ENCODE results near the gene EIF3K. TPM values are rescaled to one million over a fixed set of nuclear protein-coding genes. Genes with fewer than 3 reads are reported as not detected.

EIF3K gene
- polyA plus RNA-seq, 3 donors from 2014 or later: 338 to 456 (median 383) TPM

- peak overlapping the region in 3 of 5 donors; percentile 3 to 56 (median 4) for H3K4me3 Mint-ChIP-seq
- H3K27ac Mint-ChIP-seq: peak overlapping the region; percentile 74 to 94 (median 88)
These were observed 42.1 kb downstream of the EIF3K start for GRCh38 chr19:38661136-38661535.

GRCh38 chr19:38661996-38662395 lies 43.0 kb downstream of the EIF3K start:
- H3K36me3 Mint-ChIP-seq: peaks cover 0 to 4% (median under 1%) of the 10 kb centered on the region in 3 donors
- H3K27ac Mint-ChIP-seq: peak overlapping the region; percentile 40 to 99 (median 79)
- no peak for DNase-seq
- H3K9me3 Mint-ChIP-seq: no peaks in the 10 kb centered on the region
- H3K4me1 Mint-ChIP-seq: peaks cover 95 to 98% of the 10 kb centered on the region in 2 donors
- peaks cover 4 to 11% (median 7%) of the 10 kb centered on the region in 3 donors for H3K27me3 Mint-ChIP-seq (ENCODE audit: low read depth in 3 of 3)
- H3K4me3 Mint-ChIP-seq: peak overlapping the region in 3 of 5 donors; percentile 30 to 40 (median 32)

More at GRCh38 chr19:38661136-38661535, 42.1 kb downstream of the EIF3K start:
- no peak for DNase-seq
- H3K27me3 Mint-ChIP-seq (ENCODE audit: low read depth in 3 of 3): peaks cover 4 to 9% (median 5%) of the 10 kb centered on the region in 3 donors
- H3K36me3 Mint-ChIP-seq: peaks cover 0 to 3% (median 0%) of the 10 kb centered on the region in 3 donors
- H3K9me3 Mint-ChIP-seq: no peaks in the 10 kb centered on the region
- peaks cover 95 to 98% of the 10 kb centered on the region in 2 donors for H3K4me1 Mint-ChIP-seq

GRCh38 chr19:38662537-38663155 lies 43.7 kb downstream of the EIF3K start:
- H3K4me3 Mint-ChIP-seq: peak overlapping the region in 4 of 5 donors; percentile 26 to 85 (median 32)
- peaks cover 97 to 98% of the 10 kb centered on the region in 2 donors for H3K4me1 Mint-ChIP-seq
- H3K9me3 Mint-ChIP-seq: no peaks in the 10 kb centered on the region
- no peak for DNase-seq
- H3K36me3 Mint-ChIP-seq: peaks cover 0 to 7% (median 3%) of the 10 kb centered on the region in 3 donors
- H3K27ac Mint-ChIP-seq: peak overlapping the region; percentile 40 to 99 (median 79)
- H3K27me3 Mint-ChIP-seq (ENCODE audit: low read depth in 3 of 3): peaks cover 6 to 13% (median 10%) of the 10 kb centered on the region in 3 donors

- Mint-ChIP-seq H3K36me3 (peaks cover 0 to 7% (median 3%) of the 10 kb centered on the region in 3 donors), H3K27ac (peak overlapping the region; percentile 83 to 99 (median 94)), H3K4me1 (peaks cover 97 to 98% of the 10 kb centered on the region in 2 donors), H3K27me3 (ENCODE audit: low read depth in 3 of 3) (peaks cover 6 to 13% (median 10%) of the 10 kb centered on the region in 3 donors), H3K9me3 (no peaks in the 10 kb centered on the region), H3K4me3 (peak overlapping the region in 4 of 5 donors; percentile 51 to 85 (median 70))
- DNase-seq: no peak
These were observed 44.2 kb downstream of the EIF3K start for GRCh38 chr19:38663156-38663651.

- peak; percentile 78 to 80 (median 79) for DNase-seq
- peaks cover 0 to 7% (median 3%) of the 10 kb centered on the region in 3 donors for H3K36me3 Mint-ChIP-seq
- H3K27ac Mint-ChIP-seq: peak overlapping the region; percentile 83 to 99 (median 94)
- peak overlapping the region; percentile 79 to 88 (median 85) for H3K4me3 Mint-ChIP-seq
- peaks cover 6 to 13% (median 10%) of the 10 kb centered on the region in 3 donors for H3K27me3 Mint-ChIP-seq (ENCODE audit: low read depth in 3 of 3)
- H3K9me3 Mint-ChIP-seq: no peaks in the 10 kb centered on the region
- H3K4me1 Mint-ChIP-seq: peaks cover 97 to 98% of the 10 kb centered on the region in 2 donors
These were observed 45.0 kb downstream of the EIF3K start for GRCh38 chr19:38663957-38664502.

GRCh38 chr19:38664503-38665211 lies 45.7 kb downstream of the EIF3K start:
- Mint-ChIP-seq H3K27ac (peak overlapping the region; percentile 83 to 99 (median 94)), H3K4me3 (peak overlapping the region; percentile 79 to 88 (median 85)), H3K36me3 (peaks cover 0 to 7% (median 3%) of the 10 kb centered on the region in 3 donors), H3K4me1 (peaks cover 97 to 98% of the 10 kb centered on the region in 2 donors), H3K27me3 (ENCODE audit: low read depth in 3 of 3) (peaks cover 8 to 15% (median 13%) of the 10 kb centered on the region in 3 donors), H3K9me3 (no peaks in the 10 kb centered on the region)
- no peak for DNase-seq

GRCh38 chr19:38665219-38665931 lies 46.4 kb downstream of the EIF3K start:
- H3K27me3 Mint-ChIP-seq (ENCODE audit: low read depth in 3 of 3): peaks cover 8 to 17% (median 15%) of the 10 kb centered on the region in 3 donors
- H3K4me3 Mint-ChIP-seq: peak overlapping the region; percentile 63 to 87 (median 63)
- H3K4me1 Mint-ChIP-seq: peaks cover 97 to 98% of the 10 kb centered on the region in 2 donors
- peaks cover 0 to 7% (median 3%) of the 10 kb centered on the region in 3 donors for H3K36me3 Mint-ChIP-seq
- no peaks in the 10 kb centered on the region for H3K9me3 Mint-ChIP-seq
- no peak for DNase-seq
- peak overlapping the region; percentile 75 to 99 (median 98) for H3K27ac Mint-ChIP-seq

GRCh38 chr19:38665950-38666662 lies 47.1 kb downstream of the EIF3K start:
- H3K4me1 Mint-ChIP-seq: peaks cover 97 to 98% of the 10 kb centered on the region in 2 donors

GRCh38 chr19:38666663-38667511 lies 47.9 kb downstream of the EIF3K start:
- H3K27me3 Mint-ChIP-seq (ENCODE audit: low read depth in 3 of 3): peaks cover 11 to 17% (median 15%) of the 10 kb centered on the region in 3 donors
- DNase-seq: peak; percentile 66 to 67 (median 66)
- H3K27ac Mint-ChIP-seq: peak overlapping the region; percentile 92 to 99 (median 98)
- H3K36me3 Mint-ChIP-seq: peaks cover 0 to 8% (median 3%) of the 10 kb centered on the region in 3 donors
- no peaks in the 10 kb centered on the region for H3K9me3 Mint-ChIP-seq
- peaks cover 100% of the 10 kb centered on the region in 2 donors for H3K4me1 Mint-ChIP-seq
- H3K4me3 Mint-ChIP-seq: peak overlapping the region; percentile 82 to 87 (median 86)

More at GRCh38 chr19:38665950-38666662, 47.1 kb downstream of the EIF3K start:
- H3K4me3 Mint-ChIP-seq: peak overlapping the region; percentile 63 to 87 (median 86)
- H3K9me3 Mint-ChIP-seq: no peaks in the 10 kb centered on the region
- peaks cover 8 to 17% (median 15%) of the 10 kb centered on the region in 3 donors for H3K27me3 Mint-ChIP-seq (ENCODE audit: low read depth in 3 of 3)
- peaks cover 0 to 4% (median 3%) of the 10 kb centered on the region in 3 donors for H3K36me3 Mint-ChIP-seq
- peak overlapping the region; percentile 92 to 99 (median 98) for H3K27ac Mint-ChIP-seq
- DNase-seq: no peak

GRCh38 chr19:38667661-38668171 lies 48.7 kb downstream of the EIF3K start:
- H3K27me3 Mint-ChIP-seq (ENCODE audit: low read depth in 3 of 3): peaks cover 9 to 19% (median 15%) of the 10 kb centered on the region in 3 donors
- H3K9me3 Mint-ChIP-seq: no peaks in the 10 kb centered on the region
- H3K4me1 Mint-ChIP-seq: peaks cover 97 to 98% of the 10 kb centered on the region in 2 donors
- peak overlapping the region; percentile 50 to 89 (median 86) for H3K4me3 Mint-ChIP-seq
- DNase-seq: no peak
- peak overlapping the region; percentile 92 to 99 (median 98) for H3K27ac Mint-ChIP-seq
- H3K36me3 Mint-ChIP-seq: peaks cover 0 to 8% (median 3%) of the 10 kb centered on the region in 3 donors

GRCh38 chr19:38669552-38669951 lies 50.6 kb downstream of the EIF3K start:
- Mint-ChIP-seq H3K9me3 (no peaks in the 10 kb centered on the region), H3K27ac (peak overlapping the region; percentile 92 to 99 (median 98)), H3K4me3 (peak overlapping the region; percentile 82 to 96 (median 90)), H3K36me3 (peaks cover 0 to 11% (median 3%) of the 10 kb centered on the region in 3 donors), H3K27me3 (ENCODE audit: low read depth in 3 of 3) (peaks cover 6 to 20% (median 8%) of the 10 kb centered on the region in 3 donors), H3K4me1 (peaks cover 88 to 93% of the 10 kb centered on the region in 2 donors)
- DNase-seq: peak; percentile 63 to 70 (median 68)
